Medulla oblongata (tissue), 1 donor: ENCODE measurements around the gene PARD3.

ENCODE experiments used
- DNase-seq: peaks from one replicate; pipeline ENCODE4 v3.0.0-alpha.2; 2015; ENCODE audit errors: extremely low spot score

PARD3 gene

GRCh38 chr10:34624323-34625153, 190.6 kb downstream of the PARD3 start:
- no peak for DNase-seq

GRCh38 chr10:34622945-34623344, 192.2 kb downstream of the PARD3 start:
- DNase-seq, result no peak

- no peak for DNase-seq
Observed at GRCh38 chr10:34618611-34619010, 196.5 kb downstream of the PARD3 start.

- DNase-seq, result no peak
Observed at GRCh38 chr10:34615770-34616169, 199.3 kb downstream of the PARD3 start.

GRCh38 chr10:34613491-34613890, 201.6 kb downstream of the PARD3 start:
- no peak for DNase-seq

- no peak for DNase-seq
Observed at GRCh38 chr10:34612938-34613337, 202.2 kb downstream of the PARD3 start.

GRCh38 chr10:34612446-34612845, 202.7 kb downstream of the PARD3 start:
- no peak for DNase-seq

GRCh38 chr10:34609287-34609940, 205.7 kb downstream of the PARD3 start:
- no peak for DNase-seq

GRCh38 chr10:34607894-34608293, 207.2 kb downstream of the PARD3 start:
- DNase-seq, result no peak

- DNase-seq, result no peak
Observed at GRCh38 chr10:34606890-34607289, 208.2 kb downstream of the PARD3 start.

GRCh38 chr10:34602478-34602877, 212.6 kb downstream of the PARD3 start:
- DNase-seq, result no peak

GRCh38 chr10:34601691-34602090, 213.4 kb downstream of the PARD3 start:
- no peak for DNase-seq

GRCh38 chr10:34599026-34599795, 215.9 kb downstream of the PARD3 start:
- DNase-seq, result no peak

GRCh38 chr10:34596351-34596750, 218.7 kb downstream of the PARD3 start:
- DNase-seq, result no peak

- DNase-seq, result no peak
Observed at GRCh38 chr10:34593930-34594329, 221.2 kb downstream of the PARD3 start.

GRCh38 chr10:34593374-34593890, 221.7 kb downstream of the PARD3 start:
- DNase-seq, result no peak

- DNase-seq, result no peak
Observed at GRCh38 chr10:34590793-34591192, 224.3 kb downstream of the PARD3 start.

GRCh38 chr10:34589275-34589674, 225.8 kb downstream of the PARD3 start:
- DNase-seq, result no peak

GRCh38 chr10:34587680-34588019, 227.4 kb downstream of the PARD3 start:
- DNase-seq, result no peak

GRCh38 chr10:34587002-34587679, 228.0 kb downstream of the PARD3 start:
- DNase-seq, result no peak

- DNase-seq, result no peak
Observed at GRCh38 chr10:34585422-34586112, 229.5 kb downstream of the PARD3 start.
